Gastroesophageal sphincter (tissue), 3 donors: Measurements from ENCODE around the gene FLRT2.

ENCODE experiments used
- POLR2A ChIP-seq, 2 donors: fragments of 450-650 bp; IDR thresholded peaks; one replicate each; pipeline ENCODE4 v1.6.1; 2017; ENCODE audit warnings: antibody characterized with exemption in 2 of 2, mild to moderate bottlenecking in 2 of 2, moderate library complexity in 1 of 2
- POLR2AphosphoS5 ChIP-seq: sonication (generic); formaldehyde crosslinking; IDR thresholded peaks from one replicate; pipeline ENCODE4 v1.6.1; 2017; ENCODE audit warnings: antibody characterized with exemption
- TF ChIP-seq, protein P1 (sequence below), 4 experiments: fragments of 200-600 bp in 2 of 4; fragments of 450-650 bp in 2 of 4; sonication (generic) in 1 of 4; IDR thresholded peaks; one replicate each; pipeline ENCODE4 v1.5.1; 2017 to 2019; ENCODE audit warnings: antibody characterized with exemption in 4 of 4, mild to moderate bottlenecking in 2 of 4, moderate library complexity in 2 of 4

DNA sequence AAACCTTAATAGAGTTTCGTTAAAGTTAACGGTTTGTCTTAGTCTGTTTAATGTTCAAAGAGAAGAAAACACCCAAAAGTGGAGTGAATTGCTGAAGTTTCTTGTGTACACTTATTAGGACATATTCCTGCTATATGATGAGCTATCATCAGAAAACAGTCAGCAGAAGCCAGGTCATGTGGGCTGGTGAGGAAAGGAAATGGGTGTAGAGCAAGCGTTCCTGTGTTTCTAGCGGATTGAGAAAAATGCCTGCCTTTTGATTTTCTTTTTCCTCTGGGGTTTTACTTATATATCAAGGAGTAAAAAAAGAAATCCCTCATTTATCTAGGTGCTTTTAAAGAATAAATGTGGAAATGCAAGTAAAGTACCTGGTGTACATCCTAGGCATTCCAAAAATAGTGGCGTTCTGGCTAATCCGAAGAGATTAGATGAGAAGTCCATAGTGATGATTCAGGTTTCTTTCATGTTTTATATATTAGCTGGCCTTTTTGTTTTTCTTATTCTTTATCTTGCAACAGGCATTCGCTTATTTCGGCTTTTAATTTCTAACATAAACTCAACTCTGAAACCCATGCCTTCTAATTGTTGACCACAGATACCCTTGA lies 50.7 kb downstream of the FLRT2 start:
- TF ChIP-seq POLR2AphosphoS5: no peak
- TF ChIP-seq, protein P1, sequence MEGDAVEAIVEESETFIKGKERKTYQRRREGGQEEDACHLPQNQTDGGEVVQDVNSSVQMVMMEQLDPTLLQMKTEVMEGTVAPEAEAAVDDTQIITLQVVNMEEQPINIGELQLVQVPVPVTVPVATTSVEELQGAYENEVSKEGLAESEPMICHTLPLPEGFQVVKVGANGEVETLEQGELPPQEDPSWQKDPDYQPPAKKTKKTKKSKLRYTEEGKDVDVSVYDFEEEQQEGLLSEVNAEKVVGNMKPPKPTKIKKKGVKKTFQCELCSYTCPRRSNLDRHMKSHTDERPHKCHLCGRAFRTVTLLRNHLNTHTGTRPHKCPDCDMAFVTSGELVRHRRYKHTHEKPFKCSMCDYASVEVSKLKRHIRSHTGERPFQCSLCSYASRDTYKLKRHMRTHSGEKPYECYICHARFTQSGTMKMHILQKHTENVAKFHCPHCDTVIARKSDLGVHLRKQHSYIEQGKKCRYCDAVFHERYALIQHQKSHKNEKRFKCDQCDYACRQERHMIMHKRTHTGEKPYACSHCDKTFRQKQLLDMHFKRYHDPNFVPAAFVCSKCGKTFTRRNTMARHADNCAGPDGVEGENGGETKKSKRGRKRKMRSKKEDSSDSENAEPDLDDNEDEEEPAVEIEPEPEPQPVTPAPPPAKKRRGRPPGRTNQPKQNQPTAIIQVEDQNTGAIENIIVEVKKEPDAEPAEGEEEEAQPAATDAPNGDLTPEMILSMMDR (IDR thresholded peaks at IDR 0.05): no peak
- TF ChIP-seq POLR2A (IDR thresholded peaks at IDR 0.05): no peak
